WTC11 (cell line): Measurements from ENCODE around the gene OR52I1. TPM values are rescaled to one million over a fixed set of nuclear protein-coding genes. Genes with fewer than 3 reads are reported as not detected.

Source experiments
- ATAC-seq: fragments of 200-7000 bp; cut with Tn5 transposase; 2 replicates; pipeline ENCODE4 v1.10.0; 2021; ENCODE audit warnings: mild to moderate bottlenecking, moderate library complexity
- CTCF ChIA-PET: fragments of 300-600 bp; sonication (Branson Sonifier 250); formaldehyde crosslinking; loops from one replicate; lab custom pipeline; 2021; ENCODE audit warnings: antibody characterized with exemption; lab: Charles Lee
- POLR2A ChIA-PET: fragments of 350-600 bp; sonication (Branson Sonifier 250); formaldehyde crosslinking; loops from one replicate; lab custom pipeline; 2021; ENCODE audit warnings: antibody characterized with exemption; lab: Charles Lee
- DNase-seq: peaks from one replicate; pipeline ENCODE4 v3.0.0; 2021; ENCODE audit warnings: low spot score
- H3K27ac Mint-ChIP-seq: 2 replicates; pipeline ENCODE4 v1.8.0; 2021; ENCODE audit warnings: mixed read lengths
- H3K27me3 Mint-ChIP-seq: 2 replicates; pipeline ENCODE4 v1.8.0; 2021; ENCODE audit warnings: low read depth, mild to moderate bottlenecking, moderate library complexity, mixed read lengths
- H3K36me3 Mint-ChIP-seq: 2 replicates; pipeline ENCODE4 v1.8.0; 2021; ENCODE audit warnings: mixed read lengths
- H3K4me1 Mint-ChIP-seq: 2 replicates; pipeline ENCODE4 v1.8.0; 2022; ENCODE audit warnings: mixed read lengths
- H3K4me3 Mint-ChIP-seq: 2 replicates; pipeline ENCODE4 v1.8.0; 2021; ENCODE audit warnings: mild to moderate bottlenecking, moderate library complexity, mixed read lengths
- H3K9me3 Mint-ChIP-seq: 2 replicates; pipeline ENCODE4 v1.8.0; 2021; ENCODE audit warnings: mixed read lengths
- ARID4B ChIP-seq: sonication (generic); formaldehyde crosslinking; IDR thresholded peaks from 2 replicates; pipeline ENCODE4 v1.8.0; 2023; ENCODE audit warnings: missing genetic modification reagents, mild to moderate bottlenecking, borderline replicate concordance
- CREB1 ChIP-seq: sonication (generic); formaldehyde crosslinking; IDR thresholded peaks from 2 replicates; pipeline ENCODE4 v1.8.0; 2023; ENCODE audit warnings: mild to moderate bottlenecking, missing genetic modification reagents
- E2F4 ChIP-seq: sonication (generic); formaldehyde crosslinking; IDR thresholded peaks from 2 replicates; pipeline ENCODE4 v1.8.1; 2022; ENCODE audit warnings: low read depth, mild to moderate bottlenecking, moderate library complexity, missing genetic modification reagents, borderline replicate concordance
- ERG ChIP-seq: fragments of 250-450 bp; sonication (Bioruptor Pico); IDR thresholded peaks from 2 replicates; pipeline ENCODE4 v1.8.0; 2021; ENCODE audit warnings: mild to moderate bottlenecking
- ETV6 ChIP-seq: sonication (generic); formaldehyde crosslinking; IDR thresholded peaks from 2 replicates; pipeline ENCODE4 v1.8.1; 2022; ENCODE audit warnings: mild to moderate bottlenecking, missing genetic modification reagents
- GRHL2 ChIP-seq: fragments of 250-450 bp; sonication (Bioruptor Pico); IDR thresholded peaks from 2 replicates; pipeline ENCODE4 v1.8.0; 2022; ENCODE audit warnings: mild to moderate bottlenecking, moderate library complexity; ENCODE audit not compliant: insufficient replicate concordance, severe bottlenecking
- HMGXB4 ChIP-seq: sonication (generic); formaldehyde crosslinking; IDR thresholded peaks from 2 replicates; pipeline ENCODE4 v1.8.1; 2023; ENCODE audit warnings: mild to moderate bottlenecking, moderate library complexity, missing genetic modification reagents
- NR1H2 ChIP-seq: sonication (generic); formaldehyde crosslinking; IDR thresholded peaks from 2 replicates; pipeline ENCODE4 v1.9.0; 2021; ENCODE audit warnings: mild to moderate bottlenecking, moderate library complexity, missing genetic modification reagents
- OVOL2 ChIP-seq: fragments of 250-450 bp; sonication (Bioruptor Pico); IDR thresholded peaks from 2 replicates; pipeline ENCODE4 v1.9.0; 2021; ENCODE audit warnings: mild to moderate bottlenecking, borderline replicate concordance
- PRDM15 ChIP-seq: sonication (generic); formaldehyde crosslinking; IDR thresholded peaks from 2 replicates; pipeline ENCODE4 v1.8.0; 2022; ENCODE audit warnings: missing genetic modification reagents
- SOX15 ChIP-seq: fragments of 250-450 bp; sonication (Bioruptor Pico); IDR thresholded peaks from 2 replicates; pipeline ENCODE4 v1.9.0; 2021; ENCODE audit warnings: mild to moderate bottlenecking
- TCF7 ChIP-seq: sonication (generic); formaldehyde crosslinking; IDR thresholded peaks from 2 replicates; pipeline ENCODE4 v1.8.0; 2022; ENCODE audit warnings: mild to moderate bottlenecking, low read depth, missing genetic modification reagents, moderate library complexity
- TEAD4 ChIP-seq: sonication (generic); formaldehyde crosslinking; IDR thresholded peaks from 2 replicates; pipeline ENCODE4 v1.8.0; 2022; ENCODE audit warnings: mild to moderate bottlenecking, missing genetic modification reagents
- ZBTB21 ChIP-seq: sonication (generic); formaldehyde crosslinking; IDR thresholded peaks from 2 replicates; pipeline ENCODE4 v1.8.1; 2023; ENCODE audit warnings: mild to moderate bottlenecking, missing genetic modification reagents, borderline replicate concordance
- ZNF232 ChIP-seq: sonication (generic); formaldehyde crosslinking; IDR thresholded peaks from 2 replicates; pipeline ENCODE4 v1.8.0; 2022; ENCODE audit warnings: mild to moderate bottlenecking, missing genetic modification reagents
- ZNF281 ChIP-seq: sonication (generic); formaldehyde crosslinking; IDR thresholded peaks from 2 replicates; pipeline ENCODE4 v1.8.0; 2023; ENCODE audit warnings: mild to moderate bottlenecking, missing genetic modification reagents
- total RNA-seq: library from RNA; stranded (reverse); gene quantifications from 3 replicates; pipeline ENCODE4 v1.2.3, GENCODE V29; 2021

The OR52I1 gene
- total RNA-seq, 1 experiment from 2014 or later, result not detected

GRCh38 chr11:4581443-4581842 lies 12.4 kb upstream of the OR52I1 start, which contains the start of gene OR52I2:
OR52I2 (plus strand) TSS chr11:4581743.
- POLR2A ChIA-PET, result no interaction called here

GRCh38 chr11:4589017-4589416 lies 4.8 kb upstream of the OR52I1 start:
- H3K27ac Mint-ChIP-seq, result no peak overlapping the region
- ATAC-seq (no peak), DNase-seq (no peak)
- H3K9me3 Mint-ChIP-seq, result no peaks in the 10 kb centered on the region
- peaks cover 16% of the 10 kb centered on the region for H3K27me3 Mint-ChIP-seq
- ChIA-PET POLR2A (no interaction called here), CTCF (no interaction called here)
- no peak overlapping the region for H3K4me3 Mint-ChIP-seq
- no peaks in the 10 kb centered on the region for H3K36me3 Mint-ChIP-seq
- H3K4me1 Mint-ChIP-seq, result no peaks in the 10 kb centered on the region
- TF ChIP-seq ZNF232 (CRISPR knock-in tag) (no peak), CREB1 (CRISPR knock-in tag) (no peak), ZNF281 (CRISPR knock-in tag) (no peak), ERG (no peak), GRHL2 (CRISPR knock-in tag) (no peak), SOX15 (no peak), E2F4 (no peak), HMGXB4 (CRISPR knock-in tag) (no peak), ARID4B (CRISPR knock-in tag) (no peak), TCF7 (CRISPR knock-in tag) (no peak), ZBTB21 (CRISPR knock-in tag) (no peak), NR1H2 (CRISPR knock-in tag) (no peak)

More at GRCh38 chr11:4581443-4581842, 12.4 kb upstream of the OR52I1 start, which contains the start of gene OR52I2:
- Mint-ChIP-seq H3K27me3 (peaks cover 15% of the 10 kb centered on the region; the same call in 1 of the 2 replicates), H3K4me3 (no peak within 1 kb of the TSS), H3K4me1 (no peaks in the 10 kb centered on the region), H3K27ac (no peak within 1 kb of the TSS), H3K36me3 (no peaks in the 10 kb centered on the region), H3K9me3 (no peaks in the 10 kb centered on the region)
- CTCF ChIA-PET, result no interaction called here
- no peak for ATAC-seq
- no peak for TF ChIP-seq OVOL2 (CRISPR knock-in tag)
- no peak for TF ChIP-seq GRHL2 (CRISPR knock-in tag)
- TF ChIP-seq NR1H2 (CRISPR knock-in tag), result no peak
- no peak for TF ChIP-seq ETV6 (CRISPR knock-in tag)
- TF ChIP-seq PRDM15 (CRISPR knock-in tag), result no peak
- no peak for TF ChIP-seq TEAD4 (CRISPR knock-in tag)
- DNase-seq, result no peak
